IMR-90 (cell line): ENCODE data around the gene TOR2A. TPM values are rescaled to one million over a fixed set of nuclear protein-coding genes. Genes with fewer than 3 reads are reported as not detected.

Experiments
- ATAC-seq: fragments of 200-7000 bp; cut with Tn5 transposase; 2 replicates; pipeline ENCODE4 v1.9.1; 2020; ENCODE audit warnings: low read depth, mild to moderate bottlenecking, moderate library complexity
- BruUV-seq: library from RNA; stranded (reverse); fragments of 400-500 nt; replicated peaks from 2 replicates; lab custom pipeline; 2021; lab: Mats Ljungman, UMichigan
- CTCF ChIA-PET: fragments of 300-600 bp; formaldehyde crosslinking; extraction: SDS; loops from one replicate; lab custom pipeline; 2021; ENCODE audit warnings: antibody characterized with exemption; lab: Yijun Ruan, JAX
- POLR2A ChIA-PET: fragments of 300-600 bp; sonication (Branson Sonifier 250); formaldehyde crosslinking; loops from one replicate; lab custom pipeline; 2022; ENCODE audit warnings: antibody characterized with exemption; ENCODE audit not compliant: unreplicated experiment; lab: Charles Lee
- DNase-seq: peaks from one replicate; pipeline ENCODE4 v3.0.0; 2013
- H2AFZ ChIP-seq: replicated peaks from 2 replicates; pipeline ENCODE3; 2013; ENCODE audit warnings: low read length, mild to moderate bottlenecking; ENCODE audit not compliant: poor library complexity
- H2AK5ac ChIP-seq: 2 replicates; pipeline ENCODE4 v1.6.1; 2013; ENCODE audit warnings: low read depth, low read length, inconsistent platforms
- H2AK9ac ChIP-seq: replicated peaks from 2 replicates; pipeline ENCODE3; 2013; ENCODE audit warnings: mild to moderate bottlenecking, low read depth, low read length, moderate library complexity; ENCODE audit not compliant: poor library complexity
- H2BK120ac ChIP-seq: 2 replicates; pipeline ENCODE4 v1.6.1; 2013; ENCODE audit warnings: low read depth, low read length, inconsistent platforms
- H2BK15ac ChIP-seq: 3 replicates; pipeline ENCODE4 v1.6.1; 2013; ENCODE audit warnings: low read depth, low read length, inconsistent platforms
- H2BK20ac ChIP-seq: 2 replicates; pipeline ENCODE4 v1.6.1; 2013; ENCODE audit warnings: low read depth, mild to moderate bottlenecking, inconsistent platforms, low read length, moderate library complexity
- H2BK5ac ChIP-seq: 2 replicates; pipeline ENCODE4 v1.6.1; 2013; ENCODE audit warnings: mild to moderate bottlenecking, low read depth, low read length, inconsistent platforms; ENCODE audit not compliant: poor library complexity, severe bottlenecking
- H3K14ac ChIP-seq: replicated peaks from 2 replicates; pipeline ENCODE4 v1.6.1; 2013; ENCODE audit warnings: low read depth, low read length, inconsistent platforms
- H3K18ac ChIP-seq: 2 replicates; pipeline ENCODE4 v1.6.1; 2013; ENCODE audit warnings: low read depth, low read length, control low read depth
- H3K23ac ChIP-seq: 2 replicates; pipeline ENCODE4 v1.6.1; 2013; ENCODE audit warnings: low read depth, low read length, inconsistent platforms
- H3K27ac ChIP-seq: 2 replicates; pipeline ENCODE4 v1.5.1; 2013; ENCODE audit warnings: mild to moderate bottlenecking, control low read depth, low read length; ENCODE audit not compliant: insufficient read depth
- H3K27me3 ChIP-seq: 2 replicates; pipeline ENCODE4 v1.6.1; 2013; ENCODE audit warnings: low read length; ENCODE audit not compliant: control insufficient read depth, insufficient read depth
- H3K36me3 ChIP-seq: 2 replicates; pipeline ENCODE4 v1.6.1; 2013; ENCODE audit warnings: low read length, mixed read lengths; ENCODE audit not compliant: control insufficient read depth, insufficient read depth
- H3K4ac ChIP-seq: 2 replicates; pipeline ENCODE4 v1.6.1; 2013; ENCODE audit warnings: low read depth, low read length, inconsistent platforms
- H3K4me1 ChIP-seq: 2 replicates; pipeline ENCODE4 v1.6.1; 2013; ENCODE audit warnings: low read length, mixed read lengths; ENCODE audit not compliant: control insufficient read depth, insufficient read depth
- H3K4me2 ChIP-seq: 2 replicates; pipeline ENCODE4 v1.6.1; 2013; ENCODE audit warnings: low read depth, mild to moderate bottlenecking, control low read depth, low read length, moderate library complexity
- H3K4me3 ChIP-seq: 2 replicates; pipeline ENCODE4 v1.5.1; 2013; ENCODE audit warnings: low read depth, mild to moderate bottlenecking, control low read depth, low read length, moderate library complexity; ENCODE audit not compliant: insufficient read depth
- H3K56ac ChIP-seq: 2 replicates; pipeline ENCODE4 v1.6.1; 2013; ENCODE audit warnings: low read length, inconsistent platforms; ENCODE audit not compliant: insufficient read depth; ENCODE audit errors: extremely low read depth
- H3K79me1 ChIP-seq, 2 experiments: 2 replicates each; pipeline ENCODE4 v1.6.1; 2013; ENCODE audit warnings: low read length in 2 of 2, inconsistent platforms in 1 of 2, low read depth in 1 of 2
- H3K9ac ChIP-seq: 2 replicates; pipeline ENCODE4 v1.6.1; 2013; ENCODE audit warnings: low read depth, low read length, control low read depth
- H3K9me1 ChIP-seq: 2 replicates; pipeline ENCODE4 v1.6.1; 2013; ENCODE audit warnings: low read length, inconsistent platforms; ENCODE audit not compliant: insufficient read depth
- H3K9me3 ChIP-seq: 2 replicates; pipeline ENCODE4 v1.6.1; 2013; ENCODE audit warnings: low read length; ENCODE audit not compliant: control insufficient read depth, insufficient read depth
- H4K20me1 ChIP-seq: 2 replicates; pipeline ENCODE4 v1.6.1; 2013; ENCODE audit warnings: low read length, inconsistent platforms; ENCODE audit not compliant: insufficient read depth
- H4K5ac ChIP-seq: 2 replicates; pipeline ENCODE4 v1.6.1; 2013; ENCODE audit warnings: mild to moderate bottlenecking, low read depth, low read length, control low read depth
- H4K8ac ChIP-seq, 2 experiments: 2 replicates each; pipeline ENCODE4 v1.6.1; 2013; ENCODE audit warnings: low read depth in 2 of 2, low read length in 2 of 2, control low read depth in 1 of 2, inconsistent platforms in 1 of 2
- H4K91ac ChIP-seq: 2 replicates; pipeline ENCODE4 v1.6.1; 2013; ENCODE audit warnings: low read depth, low read length, inconsistent platforms; ENCODE audit not compliant: insufficient read depth
- BHLHE40 ChIP-seq: fragments of 150-350 bp; IDR thresholded peaks from 2 replicates; pipeline ENCODE4 v1.6.1; 2016; ENCODE audit warnings: mild to moderate bottlenecking, low read depth, low read length
- CEBPB ChIP-seq: IDR thresholded peaks from 2 replicates; pipeline ENCODE4 v1.6.1; 2012; ENCODE audit warnings: low read depth, low read length, improper control_type of control experiment
- CHD1 ChIP-seq: IDR thresholded peaks from 2 replicates; pipeline ENCODE4 v1.6.1; 2012; ENCODE audit warnings: low read depth, low read length, improper control_type of control experiment
- CTCF ChIP-seq: conservative IDR thresholded peaks from 2 replicates; pipeline ENCODE4 v1.5.1; 2012; ENCODE audit warnings: mild to moderate bottlenecking, low read depth, low read length, improper control_type of control experiment
- ELK1 ChIP-seq: fragments of 150-350 bp; IDR thresholded peaks from 2 replicates; pipeline ENCODE4 v1.6.1; 2016; ENCODE audit warnings: low read depth, mild to moderate bottlenecking, low read length, moderate library complexity, borderline replicate concordance
- FOS ChIP-seq: fragments of 150-350 bp; IDR thresholded peaks from 2 replicates; pipeline ENCODE4 v1.6.1; 2016; ENCODE audit warnings: low read depth, low read length
- MAFK ChIP-seq: IDR thresholded peaks from 2 replicates; pipeline ENCODE4 v1.6.1; 2012; ENCODE audit warnings: low read depth, low read length, improper control_type of control experiment
- MAZ ChIP-seq: IDR thresholded peaks from 2 replicates; pipeline ENCODE4 v1.6.1; 2012; ENCODE audit warnings: low read depth, mild to moderate bottlenecking, low read length, improper control_type of control experiment, moderate library complexity, borderline replicate concordance
- MXI1 ChIP-seq: IDR thresholded peaks from 2 replicates; pipeline ENCODE4 v1.6.1; 2012; ENCODE audit warnings: low read depth, mild to moderate bottlenecking, low read length, moderate library complexity, borderline replicate concordance
- NFE2L2 ChIP-seq: fragments of 150-350 bp; IDR thresholded peaks from 2 replicates; pipeline ENCODE4 v1.6.1; 2016; ENCODE audit warnings: low read depth, mild to moderate bottlenecking, low read length
- POLR2A ChIP-seq: IDR thresholded peaks from 2 replicates; pipeline ENCODE4 v1.6.1; 2012; ENCODE audit warnings: mild to moderate bottlenecking, low read depth, low read length
- RAD21 ChIP-seq: IDR thresholded peaks from 2 replicates; pipeline ENCODE4 v1.6.1; 2012; ENCODE audit warnings: low read length, improper control_type of control experiment
- RCOR1 ChIP-seq: IDR thresholded peaks from 2 replicates; pipeline ENCODE4 v1.6.1; 2012; ENCODE audit warnings: mild to moderate bottlenecking, low read length, improper control_type of control experiment; ENCODE audit not compliant: insufficient replicate concordance
- RFX5 ChIP-seq: IDR thresholded peaks from 2 replicates; pipeline ENCODE4 v1.8.0; 2012; ENCODE audit warnings: low read depth, mild to moderate bottlenecking, low read length, moderate library complexity
- SMC3 ChIP-seq: fragments of 150-350 bp; IDR thresholded peaks from 2 replicates; pipeline ENCODE4 v1.6.1; 2016; ENCODE audit warnings: low read depth, mild to moderate bottlenecking, antibody characterized with exemption, low read length, moderate library complexity
- USF2 ChIP-seq: fragments of 150-350 bp; IDR thresholded peaks from 2 replicates; pipeline ENCODE4 v1.6.1; 2017; ENCODE audit warnings: mild to moderate bottlenecking, antibody characterized with exemption, low read length, low read depth
- WGBS, 2 experiments: methylation state at CpG; one replicate each; pipeline versions ENCODE4 v1.1.5 to v1.1.7; 2013; ENCODE audit warnings: missing lambda C conversion rate in 2 of 2; ENCODE audit not compliant: insufficient read length in 1 of 2; ENCODE audit errors: extremely low coverage in 2 of 2; 5-methylcytosine and 5-hydroxymethylcytosine counted together
- dilution Hi-C: fragments of 300-500 bp; cut with HindIII; formaldehyde crosslinking; loops from one replicate; pipeline ENCODE4 v1.14.3; 2018; ENCODE audit warnings: low sequenced_read_pairs; ENCODE audit not compliant: unreplicated experiment
- in situ Hi-C: fragments of 300-500 bp; cut with MboI; formaldehyde crosslinking; loops from 3 replicates; pipeline ENCODE4 v1.14.3; 2019; ENCODE audit warnings: low sequenced_read_pairs, inconsistent platforms, mixed read lengths
- intact Hi-C: fragments of 100-400 bp; cut with micrococcal nuclease; formaldehyde crosslinking; loops from 2 replicates; pipeline ENCODE4 v1.10.0; 2022
- polyA plus RNA-seq, 3 experiments: library from polyadenylated mRNA; depleted of rRNA; stranded (reverse); fragments of >200 nt; gene quantifications; 2 replicates each; pipeline ENCODE4 v1.2.3, GENCODE V29; 2012; ENCODE audit warnings: low replicate concordance in 1 of 3
- total RNA-seq: library from RNA; depleted of rRNA; stranded (reverse); fragments of >200 nt; gene quantifications from 2 replicates; pipeline ENCODE4 v1.2.3, GENCODE V29; 2012

The TOR2A gene
- total and polyA plus RNA-seq, 2 of the 4 experiments (the other 2 are of a cell fraction): 0.90 to 12.5 TPM

DNA sequence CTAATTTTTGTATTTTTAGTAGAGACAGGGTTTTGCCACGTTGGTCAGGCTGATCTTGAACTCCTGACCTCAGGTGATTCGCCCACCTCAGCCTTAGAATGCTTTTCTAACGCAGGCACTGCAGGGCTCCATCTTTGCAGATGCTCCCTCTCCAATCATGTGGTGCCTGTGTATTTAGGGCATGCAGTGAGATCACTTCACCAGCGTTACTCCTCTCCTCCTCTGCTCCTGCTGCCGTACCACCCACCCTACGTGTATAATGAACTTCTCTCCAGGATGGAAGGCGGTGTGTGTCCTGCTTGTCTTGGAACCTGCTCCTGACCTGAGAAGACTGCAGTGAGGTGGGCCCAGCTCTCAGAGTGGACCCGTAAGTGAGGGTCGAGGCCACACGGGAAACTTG is 42.0 kb downstream of the TOR2A start:
- H2AK5ac ChIP-seq: no peak overlapping the region
- in situ Hi-C loops (no loop called here), intact Hi-C loops (no loop called here), dilution Hi-C loops (no loop called here)
- H3K9me1 ChIP-seq: peaks cover 5% of the 10 kb centered on the region; the same call in 1 of the 2 replicates
- H3K4me2 ChIP-seq: no peak overlapping the region
- H4K20me1 ChIP-seq: no peaks in the 10 kb centered on the region
- H3K27me3 ChIP-seq: no peaks in the 10 kb centered on the region
- H3K4ac ChIP-seq: no peak overlapping the region
- peaks cover 26% of the 10 kb centered on the region for H3K36me3 ChIP-seq
- H3K27ac ChIP-seq: no peak overlapping the region
- no peak overlapping the region for H2AK9ac ChIP-seq
- no peaks in the 10 kb centered on the region for H3K4me1 ChIP-seq
- POLR2A ChIA-PET: no interaction called here
- no peak overlapping the region for H2BK5ac ChIP-seq
- no peak overlapping the region for H2BK20ac ChIP-seq
- H2BK120ac ChIP-seq: no peak overlapping the region
- no peaks in the 10 kb centered on the region for H3K79me1 ChIP-seq
- CTCF ChIA-PET: no interaction called here
- no peak overlapping the region for H4K8ac ChIP-seq
- H3K23ac ChIP-seq: no peak overlapping the region
- BruUV-seq: no TSS peak
- H2BK15ac ChIP-seq: no peak overlapping the region
- no peak overlapping the region for H3K56ac ChIP-seq
- H4K91ac ChIP-seq: no peak overlapping the region
- H2AFZ ChIP-seq: no peak overlapping the region
- TF ChIP-seq CHD1: no peak
- TF ChIP-seq CEBPB: no peak
- no peak for TF ChIP-seq BHLHE40
- no peak for TF ChIP-seq MAFK
- no peak for TF ChIP-seq ELK1
- TF ChIP-seq NFE2L2: no peak
- no peak for TF ChIP-seq FOS
- TF ChIP-seq RCOR1: no peak
- no peak for TF ChIP-seq SMC3
- no peak for TF ChIP-seq MAZ
- TF ChIP-seq CTCF: no peak
- no peak for TF ChIP-seq RAD21
- TF ChIP-seq RFX5: no peak
- no peak for TF ChIP-seq POLR2A
- no peak for TF ChIP-seq USF2
- no peak for TF ChIP-seq MXI1
- H3K9ac ChIP-seq: no peak overlapping the region
- H3K14ac ChIP-seq: no peak overlapping the region
- ATAC-seq (no peak), DNase-seq (no peak)
- no peaks in the 10 kb centered on the region for H3K9me3 ChIP-seq
- no peak overlapping the region for H3K18ac ChIP-seq
- H4K5ac ChIP-seq: no peak overlapping the region
- no peak overlapping the region for H3K4me3 ChIP-seq
- 100% methylated on average over 1 of the region's 10 CpGs; no CpG with 5 or more reads in 1 of the 2 experiments for WGBS, 2 experiments
